ENCODE results near the gene ILDR2. TPM values are rescaled to one million over a fixed set of nuclear protein-coding genes. Genes with fewer than 3 reads are reported as not detected.

ILDR2 gene
- total RNA-seq, 2 donors from 2014 or later = 0.62 to 2.7 TPM

GRCh38 chr1:167011560-167012191 lies 36.3 kb upstream of the ILDR2 start:
- Histone ChIP-seq H3K4me3 (no peak overlapping the region), H3K4me1 (no peaks in the 10 kb centered on the region), H3K36me3 (no peaks in the 10 kb centered on the region), H3K9ac (ENCODE audit: low read depth in 2 of 2, low read length in 2 of 2) (no peak overlapping the region), H3K27me3 (no peaks in the 10 kb centered on the region), H3K27ac (no peak overlapping the region), H3K9me3 (no peaks in the 10 kb centered on the region)
- no peak for DNase-seq
- no peak for TF ChIP-seq CTCF (IDR thresholded peaks at IDR 0.05)
- intact Hi-C loops (cut with DNase I) = no loop called here

- Histone ChIP-seq H3K27me3 (no peaks in the 10 kb centered on the region), H3K27ac (no peak overlapping the region), H3K4me1 (no peaks in the 10 kb centered on the region), H3K9me3 (no peaks in the 10 kb centered on the region), H3K36me3 (no peaks in the 10 kb centered on the region), H3K9ac (ENCODE audit: low read depth in 2 of 2, low read length in 2 of 2) (no peak overlapping the region), H3K4me3 (no peak overlapping the region)
- DNase-seq = no peak
- intact Hi-C loops (cut with DNase I) = no loop called here
- TF ChIP-seq CTCF (IDR thresholded peaks at IDR 0.05) = no peak
Measured at GRCh38 chr1:167003711-167004110, 28.4 kb upstream of the ILDR2 start.

- no peak overlapping the region for H3K4me3 ChIP-seq
- no peak for TF ChIP-seq CTCF (IDR thresholded peaks at IDR 0.05)
- H3K9ac ChIP-seq (ENCODE audit: low read depth in 2 of 2, low read length in 2 of 2) = no peak overlapping the region
- DNase-seq = no peak
- H3K4me1 ChIP-seq = no peaks in the 10 kb centered on the region
- H3K36me3 ChIP-seq = no peaks in the 10 kb centered on the region
- no peak overlapping the region for H3K27ac ChIP-seq
- H3K9me3 ChIP-seq = no peaks in the 10 kb centered on the region
- intact Hi-C loops (cut with DNase I) = no loop called here
- H3K27me3 ChIP-seq = no peaks in the 10 kb centered on the region
Measured at GRCh38 chr1:167002354-167002753, 27.0 kb upstream of the ILDR2 start.

GRCh38 chr1:167000546-167000945 lies 25.2 kb upstream of the ILDR2 start:
- Histone ChIP-seq H3K4me3 (no peak overlapping the region), H3K9me3 (no peaks in the 10 kb centered on the region), H3K27ac (no peak overlapping the region), H3K4me1 (no peaks in the 10 kb centered on the region), H3K27me3 (no peaks in the 10 kb centered on the region), H3K36me3 (no peaks in the 10 kb centered on the region), H3K9ac (ENCODE audit: low read depth in 2 of 2, low read length in 2 of 2) (no peak overlapping the region)
- no peak for DNase-seq
- TF ChIP-seq CTCF (IDR thresholded peaks at IDR 0.05) = no peak
- intact Hi-C loops (cut with DNase I) = no loop called here

- Histone ChIP-seq H3K9me3 (no peaks in the 10 kb centered on the region), H3K4me1 (no peaks in the 10 kb centered on the region), H3K36me3 (no peaks in the 10 kb centered on the region), H3K27ac (no peak overlapping the region), H3K4me3 (no peak overlapping the region), H3K27me3 (no peaks in the 10 kb centered on the region), H3K9ac (ENCODE audit: low read depth in 2 of 2, low read length in 2 of 2) (no peak overlapping the region)
- DNase-seq = no peak
- TF ChIP-seq CTCF (IDR thresholded peaks at IDR 0.05) = no peak
- intact Hi-C loops (cut with DNase I) = no loop called here
Measured at GRCh38 chr1:166999500-167000055, 24.2 kb upstream of the ILDR2 start.

Measured in colonic mucosa (tissue), 4 donors.